A549 (cell line): Measurements from ENCODE around the gene BMP7.

Source experiments
- CTCF ChIP-seq: fragments of >200 bp; sonication (Bioruptor Twin); formaldehyde crosslinking; IDR thresholded peaks from 3 replicates; pipeline ENCODE4 v1.5.1; 2016
- EP300 ChIP-seq, 2 experiments: fragments of >200 bp; sonication (Bioruptor Twin); formaldehyde crosslinking; IDR thresholded peaks; 2 replicates in 1 of 2; 3 replicates in 1 of 2; pipeline ENCODE4 v1.6.1; 2016 to 2017

DNA sequence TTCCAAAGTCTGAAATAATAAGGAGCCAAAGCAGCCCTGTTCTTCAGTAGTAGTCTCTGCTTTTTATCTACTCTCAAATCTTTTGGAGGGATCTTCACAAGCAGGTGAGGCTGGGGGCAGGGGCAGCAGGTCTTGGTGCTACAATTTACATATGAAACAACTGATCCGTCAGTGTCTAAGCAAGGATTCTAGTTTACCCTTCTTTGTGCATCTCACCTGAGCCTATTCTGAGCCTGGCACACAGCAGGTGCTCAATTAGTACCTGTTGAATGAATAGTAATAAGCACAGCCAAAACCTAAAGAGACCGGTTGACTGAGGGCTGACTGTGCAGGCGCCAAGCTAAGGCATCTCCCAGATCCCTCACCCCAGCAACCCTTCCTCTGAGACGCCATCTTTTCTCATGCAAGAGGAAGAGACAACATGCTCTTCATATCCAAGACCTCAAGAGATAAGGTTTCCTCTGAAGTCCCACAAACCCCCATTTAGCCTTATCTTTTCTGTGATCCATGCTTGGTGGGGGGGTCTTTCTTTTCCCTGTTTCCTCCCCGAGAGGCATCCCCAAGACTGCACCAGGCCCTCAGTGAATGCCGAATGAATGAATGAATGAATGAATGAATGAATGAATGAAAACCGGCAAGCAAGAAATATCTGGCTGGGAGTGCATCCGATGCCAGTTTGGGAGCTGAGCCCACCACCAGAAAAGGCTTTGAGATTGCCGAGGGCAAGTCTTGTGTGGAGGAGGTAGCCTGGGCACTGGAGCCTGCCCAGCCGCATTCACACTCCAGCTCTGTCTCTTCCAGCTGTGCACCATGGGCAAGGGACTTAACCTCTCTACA lies 2.9 kb upstream of the BMP7 start:
- TF ChIP-seq EP300 (IDR thresholded peaks at IDR 0.05) = no peak
- no peak for TF ChIP-seq CTCF
